ENCODE results near the gene TFCP2.
"Not testable (repeated sequence)": the region's sequence is repeated elsewhere in the genome, so short reads cannot be mapped to it uniquely, and the experiment has no call there.

Gene TFCP2

GRCh38 chr12:51082561-51083125 lies 90.3 kb downstream of the TFCP2 start:
- DNase-seq (ENCODE audit: low read depth) = peak; percentile 65

DNA sequence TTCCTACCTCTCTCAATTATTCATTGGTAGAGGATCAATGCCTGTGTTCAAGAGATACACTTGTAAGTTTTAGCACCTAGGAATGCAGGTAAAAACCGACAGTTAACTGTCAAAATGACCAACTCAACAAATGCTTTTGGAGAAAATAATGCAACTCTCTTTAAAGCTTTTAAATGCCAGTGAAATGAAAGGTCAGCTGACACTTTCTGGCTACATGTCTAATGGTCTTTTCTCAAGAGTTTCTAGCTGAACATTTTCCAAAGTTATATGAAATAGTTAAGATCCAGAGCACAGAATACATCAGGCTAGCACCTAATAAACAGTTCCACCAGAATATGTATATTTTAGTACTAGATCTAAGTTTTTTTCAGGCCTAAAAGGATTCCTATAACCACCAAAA lies 91.5 kb downstream of the TFCP2 start:
- DNase-seq (ENCODE audit: low read depth) = no peak

DNA sequence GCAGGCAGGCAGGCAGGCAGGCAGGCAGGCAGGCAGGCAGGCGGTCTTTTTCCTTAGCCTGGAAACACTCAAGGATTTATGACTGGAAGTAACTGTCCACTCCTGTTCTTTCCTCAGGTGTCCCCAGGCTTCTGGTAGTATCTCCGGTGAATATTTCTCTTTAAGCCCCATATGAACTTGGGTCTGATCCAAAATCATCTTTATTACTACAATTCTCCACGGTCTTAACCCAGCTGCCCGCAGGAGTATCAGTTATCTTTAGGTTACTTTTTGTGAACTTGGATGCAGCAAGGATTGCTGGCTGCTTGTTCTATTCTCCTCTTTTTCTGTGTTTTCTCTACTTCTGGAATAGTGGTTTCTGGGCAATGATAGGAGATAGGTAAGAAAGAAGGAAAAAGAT lies 92.8 kb downstream of the TFCP2 start:
- DNase-seq (ENCODE audit: low read depth) = no peak

- DNase-seq (ENCODE audit: low read depth) = not testable (repeated sequence)
These were observed 94.1 kb downstream of the TFCP2 start for GRCh38 chr12:51078866-51079265.

DNA sequence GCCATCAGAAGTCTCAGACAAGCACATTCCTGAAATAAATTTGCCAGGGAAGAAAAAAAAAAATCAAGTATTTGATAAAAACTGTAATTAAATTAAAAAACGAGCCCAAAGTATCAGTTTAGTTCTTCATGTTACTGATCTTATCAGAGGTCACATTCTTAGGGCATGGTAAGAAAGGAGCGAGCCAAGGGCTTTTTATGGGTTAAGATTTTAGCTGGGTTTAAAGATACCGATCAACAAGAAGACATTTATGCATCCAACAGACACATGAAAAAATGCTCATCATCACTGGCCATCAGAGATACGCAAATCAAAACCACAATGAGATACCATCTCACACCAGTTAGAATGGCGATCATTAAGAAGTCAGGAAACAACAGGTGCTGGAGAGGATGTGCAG lies 94.6 kb downstream of the TFCP2 start:
- not testable (repeated sequence) for DNase-seq (ENCODE audit: low read depth)

GRCh38 chr12:51077930-51078329 lies 95.0 kb downstream of the TFCP2 start:
- peak; percentile 43 for DNase-seq (ENCODE audit: low read depth)

- no peak for DNase-seq (ENCODE audit: low read depth)
These were observed 96.6 kb downstream of the TFCP2 start for GRCh38 chr12:51076236-51076930.

DNA sequence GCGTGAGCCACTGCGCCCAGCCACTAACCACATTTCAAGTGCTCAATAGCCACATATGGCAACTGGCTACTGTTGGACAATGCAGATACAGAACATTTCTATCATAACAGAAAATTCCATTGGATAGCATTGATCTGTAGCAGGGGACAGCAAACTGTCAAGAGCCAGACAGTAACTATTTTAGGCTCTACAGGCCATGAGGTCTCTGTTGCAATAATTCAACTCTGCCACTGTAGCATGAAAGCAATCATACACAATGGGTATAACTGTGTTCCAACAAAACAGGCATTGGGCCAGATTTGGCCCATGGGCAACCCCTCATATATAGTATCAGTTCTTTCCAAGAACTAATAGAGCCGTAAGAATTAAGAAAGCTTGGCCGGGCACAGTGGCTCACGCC lies 97.5 kb downstream of the TFCP2 start:
- no peak for DNase-seq (ENCODE audit: low read depth)

GRCh38 chr12:51071663-51072062 lies 101.3 kb downstream of the TFCP2 start:
- DNase-seq (ENCODE audit: low read depth) = no peak

DNA sequence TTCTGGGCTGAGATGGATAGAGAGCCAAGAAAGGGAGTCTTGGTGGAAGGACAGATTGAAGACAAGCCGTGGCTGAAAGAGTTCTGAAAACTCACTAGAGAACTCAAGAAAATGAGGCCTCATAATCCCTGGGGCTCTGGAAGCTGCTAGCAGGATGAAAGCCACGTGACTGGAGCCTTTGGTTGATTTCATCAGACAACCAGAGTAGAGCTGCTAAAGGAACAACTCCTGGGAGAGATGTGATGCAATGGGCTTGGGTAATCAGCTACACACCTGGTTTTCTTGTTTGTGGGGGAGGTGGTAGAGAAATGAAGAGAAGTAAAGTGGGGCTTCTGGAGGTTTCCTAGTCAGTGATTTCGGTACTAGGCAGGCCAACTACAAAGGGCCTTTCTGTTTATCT lies 102.9 kb downstream of the TFCP2 start:
- DNase-seq (ENCODE audit: low read depth) = no peak

- DNase-seq (ENCODE audit: low read depth) = no peak
These were observed 105.2 kb downstream of the TFCP2 start for GRCh38 chr12:51067771-51068170.

- no peak for DNase-seq (ENCODE audit: low read depth)
These were observed 105.7 kb downstream of the TFCP2 start for GRCh38 chr12:51067229-51067628.

DNA sequence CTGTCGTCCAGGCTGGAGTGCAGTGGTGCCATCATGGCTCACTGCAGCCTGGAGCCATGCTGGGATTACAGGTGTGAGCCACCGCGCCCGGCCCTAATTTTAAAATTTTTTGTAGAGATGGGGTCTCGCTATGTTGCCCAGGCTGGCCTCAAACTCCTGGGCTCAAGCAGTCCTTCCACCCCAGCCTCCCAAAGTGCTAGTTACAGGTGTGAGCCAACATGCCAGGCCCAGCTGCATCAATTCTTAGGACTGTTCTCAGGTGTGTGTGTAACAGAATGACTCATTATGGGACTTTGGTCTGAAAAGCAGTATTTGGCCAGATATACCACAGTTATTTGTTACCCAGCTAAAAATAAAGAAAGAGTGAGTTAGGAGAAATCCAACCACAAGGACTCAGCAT lies 107.4 kb downstream of the TFCP2 start:
- DNase-seq (ENCODE audit: low read depth) = no peak

DNA sequence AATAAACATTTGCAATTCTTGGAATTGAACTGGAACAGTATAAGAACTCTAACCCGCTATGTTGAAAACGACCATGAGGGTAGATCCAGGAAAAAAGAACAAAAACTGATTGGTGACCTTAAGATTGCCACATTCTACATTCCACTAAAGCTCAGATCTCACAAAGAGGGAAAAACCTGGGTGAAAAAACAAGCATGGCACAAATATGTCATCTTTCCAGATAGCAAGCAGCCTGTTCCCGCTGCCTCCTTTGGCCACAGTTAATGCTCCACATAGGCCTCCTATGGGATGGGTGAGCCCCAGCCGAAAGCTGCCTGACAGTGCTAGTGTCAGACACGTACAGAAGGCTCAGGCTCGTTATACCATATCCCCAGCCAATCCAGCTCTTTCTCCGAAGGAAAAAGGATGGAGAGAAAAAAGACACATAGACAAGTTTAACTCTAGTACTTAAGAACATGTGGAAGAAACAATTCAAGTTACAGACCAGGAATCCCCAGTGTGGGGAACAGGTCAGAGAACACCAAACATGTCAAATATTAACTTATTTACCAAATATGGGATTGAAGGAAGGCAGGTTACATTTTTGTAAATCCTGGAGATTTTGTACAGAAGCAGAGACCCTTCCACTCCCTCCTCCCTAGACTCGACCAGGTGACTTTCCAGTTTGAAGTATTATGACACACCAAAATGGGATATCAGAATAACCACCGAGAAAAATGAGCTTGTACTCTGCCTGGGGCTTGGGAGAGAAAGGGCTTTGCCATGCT lies 110.1 kb downstream of the TFCP2 start:
- no peak for DNase-seq (ENCODE audit: low read depth)

DNA sequence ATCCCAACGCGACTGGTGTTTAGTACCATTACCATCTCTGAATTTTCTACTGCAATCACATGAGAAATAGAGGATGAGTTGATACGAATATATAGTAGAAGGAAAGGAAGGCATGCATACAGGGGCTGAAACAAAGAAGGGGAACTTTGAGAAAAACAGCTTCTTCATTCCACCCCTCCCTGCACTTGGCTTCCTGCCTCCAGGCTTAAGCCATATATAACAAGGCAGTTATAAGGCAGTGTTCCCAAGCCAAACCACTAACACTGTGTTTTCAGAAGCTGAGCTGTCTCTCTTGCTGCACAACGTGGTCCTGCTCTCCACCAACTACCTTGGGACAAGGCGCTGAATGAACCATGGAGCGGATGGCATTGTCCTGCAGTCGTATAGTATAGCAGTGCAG lies 113.8 kb downstream of the TFCP2 start:
- no peak for DNase-seq (ENCODE audit: low read depth)

- DNase-seq (ENCODE audit: low read depth) = no peak
These were observed 116.7 kb downstream of the TFCP2 start for GRCh38 chr12:51056242-51056641.

DNA sequence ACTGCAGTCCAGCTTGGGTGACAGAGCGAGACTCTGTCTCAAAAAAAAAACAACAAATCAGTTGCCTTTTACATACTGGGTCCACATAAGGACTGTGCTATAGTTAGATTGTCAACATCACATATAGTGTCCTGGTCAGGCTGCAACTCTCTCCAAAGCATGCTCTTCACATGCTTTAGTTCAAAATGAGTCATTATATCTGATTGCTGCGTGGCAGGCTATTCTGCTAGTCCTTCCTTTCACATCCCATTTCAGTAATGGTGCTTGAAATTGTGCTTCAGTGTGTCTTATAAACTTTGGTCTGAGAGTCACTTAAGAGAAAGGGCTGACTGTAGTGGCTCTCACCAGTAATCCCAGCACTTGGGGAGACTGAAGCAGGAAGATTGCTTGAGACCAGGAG lies 117.9 kb downstream of the TFCP2 start:
- DNase-seq (ENCODE audit: low read depth) = no peak

- DNase-seq (ENCODE audit: low read depth) = peak; percentile 21
These were observed 121.1 kb downstream of the TFCP2 start for GRCh38 chr12:51051787-51052186.

DNA sequence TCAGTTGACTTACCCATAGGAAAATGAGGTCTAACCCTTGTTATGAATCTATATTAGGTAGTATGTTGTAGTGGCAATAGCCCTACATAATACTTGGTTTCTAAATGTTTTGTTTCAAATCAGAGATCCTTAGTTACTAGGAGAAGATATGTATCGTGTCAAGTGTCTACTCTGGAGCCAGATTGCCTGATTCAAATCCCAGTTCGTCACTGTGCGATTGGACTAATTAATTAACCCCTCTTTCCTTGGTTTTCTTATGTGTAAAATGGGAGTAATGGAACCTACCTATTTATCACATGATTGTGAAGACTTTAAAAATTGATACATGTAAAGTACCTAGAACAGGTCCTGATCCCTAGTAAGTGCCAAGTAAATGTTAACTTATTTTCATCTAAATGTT lies 123.4 kb downstream of the TFCP2 start:
- no peak for DNase-seq (ENCODE audit: low read depth)

DNA sequence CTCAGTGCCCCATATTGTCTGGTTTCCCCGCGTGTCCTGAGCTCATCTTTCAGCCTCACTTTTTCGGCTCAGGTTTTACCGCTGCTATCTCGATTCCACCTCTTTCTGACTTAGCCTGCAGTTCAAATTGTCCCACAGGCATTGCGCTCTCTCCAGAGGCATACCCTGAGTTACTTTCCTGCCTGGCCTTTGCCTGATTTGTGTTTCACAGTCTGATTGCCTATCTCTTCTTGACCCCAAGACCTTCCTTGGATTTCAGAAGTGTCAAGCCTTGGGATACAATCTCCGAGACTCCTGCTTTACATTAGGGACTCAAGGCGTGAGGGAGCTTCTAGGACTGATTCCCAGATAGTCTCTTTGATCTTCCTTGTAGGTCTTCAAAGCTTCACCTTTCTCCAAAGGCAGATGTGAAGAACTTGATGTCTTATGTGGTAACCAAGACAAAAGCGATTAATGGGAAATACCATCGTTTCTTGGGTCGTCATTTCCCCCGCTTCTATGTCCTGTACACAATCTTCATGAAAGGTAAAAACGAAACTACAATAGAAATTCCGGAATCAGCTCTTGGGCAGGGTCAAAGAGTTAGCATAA lies 124.2 kb downstream of the TFCP2 start:
- no peak for DNase-seq (ENCODE audit: low read depth)

- DNase-seq (ENCODE audit: low read depth) = peak; percentile 99
These were observed 125.0 kb downstream of the TFCP2 start, which contains the start of gene LETMD1 for GRCh38 chr12:51047655-51048540. LETMD1 (plus strand) TSS chr12:51048327; CDS start chr12:51048357, 30 bp downstream.
